Limb (tissue), 2 donors: ENCODE data around the gene SRSF4.

Source experiments
- DNase-seq, 2 donors: peaks; one replicate each; pipeline ENCODE4 v3.0.0-alpha.2; 2016; ENCODE audit errors: extremely low spot score in 2 of 2

The SRSF4 gene

DNA sequence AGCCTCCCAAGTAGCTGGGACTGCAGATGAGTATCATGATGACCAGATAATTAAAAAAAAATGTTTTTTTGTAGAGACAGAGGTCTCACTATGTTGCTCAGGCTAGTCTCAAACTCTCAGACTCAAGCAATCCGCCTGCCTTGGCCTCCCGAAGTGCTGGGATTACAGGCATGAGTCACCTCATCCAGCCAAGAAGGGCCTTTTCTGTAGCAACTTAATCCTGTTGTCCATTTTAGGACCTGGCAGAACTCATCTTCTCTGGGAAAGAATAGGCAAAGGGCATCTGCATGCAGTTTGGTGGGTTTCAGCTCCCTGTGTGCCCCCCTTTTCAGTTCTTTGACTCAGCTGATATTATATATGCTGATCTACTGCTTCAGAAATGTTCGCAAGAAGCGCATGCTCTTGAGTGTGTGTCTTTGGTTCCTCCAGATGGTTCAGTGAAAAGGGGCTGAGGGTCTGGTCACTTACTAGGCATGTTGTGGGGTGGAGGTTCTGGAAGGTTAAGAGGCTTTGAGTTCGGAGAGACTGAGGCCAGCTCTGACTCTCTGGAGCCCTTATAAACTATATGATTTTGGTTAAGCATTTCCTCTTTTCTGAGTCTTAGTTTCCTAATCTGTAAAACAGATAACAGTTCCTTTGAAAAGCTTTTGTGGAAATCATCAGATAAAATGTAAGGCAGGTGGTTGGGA, 19.4 kb upstream of the SRSF4 start:
- no peak for DNase-seq

DNA sequence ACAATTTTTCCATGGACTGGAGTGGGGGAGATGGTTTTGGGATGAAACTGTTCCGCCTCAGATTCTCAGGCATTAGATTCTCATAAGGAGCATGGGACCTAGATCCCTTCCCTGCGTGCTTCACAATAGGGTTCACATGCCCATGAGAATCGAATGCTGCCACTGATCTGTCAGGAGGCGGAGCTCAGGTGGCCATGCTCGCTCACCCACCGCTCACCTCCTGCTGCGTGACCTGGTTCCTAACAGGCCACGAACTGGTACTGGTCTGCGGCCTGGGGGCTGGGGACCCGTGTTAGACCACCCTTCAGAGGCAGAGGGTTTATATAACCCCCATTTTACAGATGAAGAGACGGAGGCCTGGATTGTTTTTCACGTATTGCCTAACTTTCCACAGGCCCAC, 16.3 kb upstream of the SRSF4 start:
- no peak for DNase-seq

DNA sequence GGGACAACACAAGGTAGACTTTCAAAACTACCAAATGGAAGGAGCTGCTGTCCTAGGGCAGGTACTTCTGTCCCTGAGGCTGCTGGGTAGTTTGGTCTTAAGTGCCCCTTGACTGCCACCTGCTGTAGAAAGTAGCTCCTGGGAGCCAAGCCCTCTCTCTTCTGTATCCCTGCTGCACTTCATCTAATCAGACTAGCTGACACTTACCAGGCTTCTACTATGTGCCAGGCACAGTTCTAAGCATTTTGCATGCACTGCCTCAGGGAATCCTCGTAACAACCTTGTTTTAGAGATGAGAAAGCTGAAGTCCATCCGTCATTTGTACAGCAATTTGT, 15.9 kb upstream of the SRSF4 start:
- no peak for DNase-seq

GRCh38 chr1:29196863-29197589, 15.3 kb upstream of the SRSF4 start:
- DNase-seq = no peak

GRCh38 chr1:29195881-29196291, 14.2 kb upstream of the SRSF4 start:
- DNase-seq = no peak

DNA sequence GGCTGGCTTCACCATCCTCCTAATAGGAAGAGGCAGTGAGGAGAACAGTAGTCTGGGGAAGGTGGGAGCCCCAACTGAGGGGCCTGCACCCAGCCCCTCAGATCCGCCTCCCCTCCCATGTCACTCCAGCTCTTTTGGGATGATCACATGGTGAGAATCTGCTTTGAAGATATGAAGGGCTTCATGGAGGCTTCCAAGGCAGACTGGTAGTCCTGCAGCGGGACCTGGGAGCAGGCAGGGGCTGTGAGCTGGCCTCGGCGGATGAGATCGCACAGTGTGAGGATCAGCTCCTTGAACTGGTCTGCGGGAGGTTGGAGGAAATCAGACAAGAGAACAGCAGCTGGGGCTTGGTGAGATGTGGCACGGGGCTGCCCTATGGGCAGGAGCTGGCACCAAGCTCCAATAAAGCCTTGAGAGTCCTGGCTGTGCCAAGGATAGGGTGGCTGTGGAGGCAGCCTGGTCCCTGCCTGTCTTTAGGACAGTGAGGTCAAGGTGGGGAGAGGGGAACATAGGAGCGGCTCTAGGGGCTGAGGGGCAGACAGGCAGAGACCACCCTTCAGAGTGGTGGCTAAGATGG, 12.3 kb upstream of the SRSF4 start:
- no peak for DNase-seq

- no peak for DNase-seq
Observed at GRCh38 chr1:29190718-29191117, 9.0 kb upstream of the SRSF4 start.

DNA sequence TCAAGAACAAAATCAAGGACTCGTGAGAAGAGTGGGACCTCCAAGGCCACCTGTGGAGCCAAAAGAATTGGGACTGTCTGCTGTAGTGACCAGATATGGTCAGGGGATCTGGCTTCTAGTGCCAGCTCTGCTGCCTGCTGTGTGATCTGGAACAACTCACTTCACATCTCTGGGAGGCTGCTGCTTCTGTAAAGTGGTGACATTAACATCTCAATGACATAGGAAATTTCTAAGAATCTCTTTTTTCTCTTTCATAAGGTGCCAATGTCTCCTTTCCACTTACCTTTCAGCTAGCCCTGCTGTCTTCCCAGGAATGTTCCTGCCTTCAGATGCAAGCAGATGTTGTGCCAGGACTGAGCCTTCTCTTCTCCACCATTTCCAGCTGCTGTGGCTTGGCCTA, 5.0 kb upstream of the SRSF4 start:
- no peak for DNase-seq

GRCh38 chr1:29186252-29186651, 4.6 kb upstream of the SRSF4 start:
- DNase-seq = no peak

- DNase-seq = no peak
Observed at GRCh38 chr1:29183287-29183686, 1.6 kb upstream of the SRSF4 start.

DNA sequence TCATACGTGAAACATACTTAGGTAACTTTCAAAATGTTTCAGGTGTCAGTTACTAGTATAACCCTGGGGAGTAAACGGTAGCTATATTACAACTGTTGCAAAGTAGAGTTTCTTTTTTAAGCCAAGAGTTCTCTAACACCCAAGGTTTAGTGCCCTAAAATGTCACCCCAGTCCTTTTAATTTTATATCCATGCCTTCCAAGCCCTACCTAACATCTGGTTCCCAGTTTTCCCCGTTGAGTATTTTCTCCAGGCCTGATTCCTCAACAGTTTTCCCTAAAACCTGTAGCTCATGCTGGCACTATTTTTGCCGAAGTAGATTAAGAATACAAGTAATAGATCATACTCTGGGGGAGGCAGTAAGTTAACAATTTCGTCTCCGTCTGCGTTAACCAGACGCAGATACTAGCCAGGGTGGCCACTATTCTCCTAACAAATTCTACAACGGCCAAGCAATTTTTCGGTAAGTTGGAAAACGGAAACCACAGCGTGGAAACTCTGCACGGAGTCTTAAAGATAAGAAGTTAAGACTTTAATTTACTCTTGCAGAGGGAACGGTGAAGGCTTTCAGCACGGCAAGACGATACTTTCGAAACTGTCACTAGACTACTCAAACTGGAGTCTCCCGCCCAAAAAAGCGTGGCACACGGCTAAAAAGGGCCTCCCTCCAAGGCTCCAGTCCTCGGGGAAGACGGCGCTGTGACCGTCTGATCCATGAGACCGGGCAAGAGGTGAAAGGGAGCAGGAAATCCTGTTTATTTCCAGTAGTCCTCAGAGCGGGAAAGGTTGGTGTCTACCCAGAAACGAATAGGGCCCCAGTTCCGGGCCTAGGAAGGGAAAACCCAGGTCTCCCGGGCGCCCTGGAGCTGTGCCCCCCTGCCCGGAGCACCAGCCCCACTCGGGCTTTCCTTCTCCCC, 945 bp downstream of the SRSF4 start:
- no peak for DNase-seq

GRCh38 chr1:29179641-29180184, 2.0 kb downstream of the SRSF4 start:
- DNase-seq = no peak

DNA sequence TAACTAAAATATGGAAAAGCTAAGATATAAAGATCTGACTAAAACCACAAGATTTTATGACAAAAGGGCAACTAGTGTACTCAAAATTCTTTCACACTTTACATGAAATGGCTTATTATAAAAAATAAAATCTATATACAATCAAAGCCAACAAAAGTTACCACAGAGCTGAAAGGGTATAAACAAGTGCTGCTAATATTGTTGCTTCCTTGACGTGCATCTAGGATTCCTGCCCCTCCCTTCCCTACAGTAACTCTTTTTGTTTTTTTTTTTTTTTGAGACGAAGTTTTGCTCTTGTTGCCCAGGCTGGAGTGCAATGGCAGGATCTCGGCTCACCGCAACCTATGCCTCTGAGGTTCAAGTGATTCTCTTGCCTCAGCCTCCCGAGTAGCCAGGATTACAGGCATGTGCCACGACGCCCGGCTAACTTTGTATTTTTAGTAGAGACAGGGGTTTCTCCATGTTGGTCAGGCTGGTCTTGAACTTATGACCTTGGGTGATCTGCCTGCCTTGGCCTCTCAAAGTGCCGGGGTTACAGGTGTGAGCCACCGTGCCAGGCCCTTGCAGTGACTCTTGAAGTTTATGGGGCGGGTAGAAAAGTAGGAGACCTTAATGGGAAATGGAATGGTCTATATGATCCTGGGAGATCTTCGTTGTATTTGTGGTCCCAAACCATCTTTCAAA, 4.5 kb downstream of the SRSF4 start:
- DNase-seq = no peak

- no peak for DNase-seq
Observed at GRCh38 chr1:29176576-29176975, 5.1 kb downstream of the SRSF4 start.

DNA sequence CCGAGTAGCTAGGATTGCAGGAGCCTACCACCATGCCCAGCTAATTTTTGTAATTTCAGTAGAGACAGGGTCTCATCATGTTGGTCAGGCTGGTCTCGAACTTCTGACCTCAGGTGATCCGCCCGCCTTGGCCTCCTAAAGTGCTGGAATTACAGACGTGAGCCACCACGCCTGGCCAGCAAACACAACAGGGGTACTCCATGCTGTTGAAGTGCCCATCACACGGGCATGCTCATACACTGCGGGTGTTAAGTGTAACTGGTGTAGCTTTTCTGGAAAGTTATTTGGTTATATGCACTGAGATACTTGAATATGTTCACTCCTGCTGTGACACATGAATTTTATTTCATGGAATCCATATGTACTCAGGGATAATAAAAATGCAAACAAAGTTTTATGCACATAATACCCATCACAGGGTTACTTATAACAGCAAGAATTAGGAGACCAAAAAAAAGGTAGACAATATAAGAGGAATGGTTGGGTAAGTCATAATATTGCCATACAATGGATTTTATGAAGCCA, 9.2 kb downstream of the SRSF4 start:
- DNase-seq = no peak

- no peak for DNase-seq
Observed at GRCh38 chr1:29171521-29171920, 10.2 kb downstream of the SRSF4 start.

- DNase-seq = no peak
Observed at GRCh38 chr1:29171089-29171488, 10.6 kb downstream of the SRSF4 start.

- no peak for DNase-seq
Observed at GRCh38 chr1:29169976-29170375, 11.7 kb downstream of the SRSF4 start.

GRCh38 chr1:29167904-29168303, 13.8 kb downstream of the SRSF4 start:
- no peak for DNase-seq

DNA sequence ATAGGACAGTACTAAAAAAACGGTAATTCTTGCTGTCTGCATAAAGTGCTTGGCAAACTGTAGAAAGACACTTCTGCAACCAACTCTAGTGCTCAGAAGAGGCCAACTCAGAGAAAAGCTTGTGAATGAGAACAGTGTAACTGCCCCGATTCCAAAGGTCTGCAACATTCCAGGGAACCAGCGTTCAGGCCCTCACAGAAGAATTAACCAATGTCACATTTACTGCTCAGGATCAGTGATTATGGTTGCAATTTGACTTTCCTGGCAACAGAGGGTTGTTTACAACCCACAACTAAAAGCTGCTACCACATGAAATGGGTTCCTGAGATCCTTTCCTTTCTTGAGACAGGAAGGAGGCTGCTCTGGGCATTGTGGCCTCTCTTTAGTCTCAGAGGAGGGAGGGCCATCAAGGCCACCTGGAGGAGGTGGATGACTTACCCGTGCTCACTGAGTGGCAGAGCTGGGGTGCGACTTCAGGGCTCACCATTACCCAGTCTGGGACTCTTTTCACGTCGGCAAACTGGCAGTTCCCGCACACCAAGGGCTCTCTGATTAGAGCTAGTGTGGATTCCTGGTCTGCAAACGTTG, 15.3 kb downstream of the SRSF4 start:
- no peak for DNase-seq
